Endothelial cell of umbilical vein (primary cell): ENCODE measurements around the gene GYPC. TPM values are rescaled to one million over a fixed set of nuclear protein-coding genes. Genes with fewer than 3 reads are reported as not detected.

Experiments
- BruUV-seq: library from RNA; stranded (reverse); fragments of 400-500 nt; replicated peaks from 2 replicates; lab custom pipeline; 2021; lab: Mats Ljungman, UMichigan
- CTCF ChIA-PET: fragments of 300-600, 350-600 bp; sonication (Branson Sonifier 250); formaldehyde crosslinking; loops from one replicate; lab custom pipeline; 2021; ENCODE audit warnings: antibody characterized with exemption, inconsistent platforms; lab: Charles Lee
- POLR2A ChIA-PET: fragments of 300-600, 350-600 bp; sonication (Branson Sonifier 250); formaldehyde crosslinking; loops from one replicate; lab custom pipeline; 2021; ENCODE audit warnings: antibody characterized with exemption, inconsistent platforms; lab: Charles Lee
- DNase-seq: peaks from one replicate; pipeline ENCODE4 v3.0.0-alpha.2; 2011; ENCODE audit warnings: low read depth, low spot score
- FAIRE-seq: peaks from 2 replicates; lab custom pipeline; 2011; peaks lifted over from hg19 to GRCh38; lab: Jason Lieb, UNC
- H2AFZ ChIP-seq: 2 replicates; pipeline ENCODE4 v1.6.0; 2012; ENCODE audit warnings: low read depth, low read length, control low read depth, inconsistent platforms
- H3K27ac ChIP-seq: 2 replicates; pipeline ENCODE4 v1.5.1; 2011; ENCODE audit warnings: low read depth, mild to moderate bottlenecking, control low read depth, low read length, moderate library complexity; ENCODE audit not compliant: insufficient read depth
- H3K27me3 ChIP-seq, 2 experiments: 2 replicates each; pipeline versions ENCODE4 v1.6.0 to v1.6.1; 2011; ENCODE audit warnings: low read length in 2 of 2, mixed read lengths in 1 of 2; ENCODE audit not compliant: control insufficient read depth in 2 of 2, insufficient read depth in 2 of 2
- H3K36me3 ChIP-seq, 2 experiments: 2 replicates in 1 of 2; 3 replicates in 1 of 2; pipeline ENCODE4 v1.5.1; 2011; ENCODE audit warnings: low read length in 2 of 2, mild to moderate bottlenecking in 1 of 2, moderate library complexity in 1 of 2; ENCODE audit not compliant: control insufficient read depth in 2 of 2, insufficient read depth in 2 of 2; ENCODE audit errors: extremely low read depth in 1 of 2
- H3K4me1 ChIP-seq: 3 replicates; pipeline ENCODE4 v1.5.1; 2011; ENCODE audit warnings: mild to moderate bottlenecking, low read length; ENCODE audit not compliant: control insufficient read depth, insufficient read depth; ENCODE audit errors: extremely low read depth
- H3K4me2 ChIP-seq: 2 replicates; pipeline ENCODE4 v1.6.1; 2011; ENCODE audit warnings: low read length, control low read depth, mixed read lengths; ENCODE audit not compliant: insufficient read depth
- H3K4me3 ChIP-seq, 3 experiments: fragments of 200-600 bp in 1 of 3; sonication (generic), shearing (Covaris generic) in 1 of 3; replicated peaks in 1 of 3; 2 replicates each; pipeline ENCODE4 v1.5.1; 2011 to 2016; ENCODE audit warnings: control low read depth in 3 of 3, low read length in 3 of 3, mild to moderate bottlenecking in 2 of 3, inconsistent platforms in 1 of 3, low read depth in 1 of 3, moderate library complexity in 1 of 3; ENCODE audit not compliant: insufficient read depth in 1 of 3
- H3K79me2 ChIP-seq: 2 replicates; pipeline ENCODE4 v1.6.0; 2012; ENCODE audit warnings: low read length, inconsistent platforms; ENCODE audit not compliant: control insufficient read depth, insufficient read depth
- H3K9ac ChIP-seq: replicated peaks from 2 replicates; pipeline ENCODE3; 2011; ENCODE audit warnings: low read length, control low read depth; ENCODE audit not compliant: insufficient read depth; ENCODE audit errors: extremely low read depth
- H3K9me1 ChIP-seq: replicated peaks from 3 replicates; pipeline ENCODE4 v1.6.0; 2011; ENCODE audit warnings: mild to moderate bottlenecking, low read length; ENCODE audit not compliant: control insufficient read depth, insufficient read depth; ENCODE audit errors: extremely low read depth
- H3K9me3 ChIP-seq: replicated peaks from 2 replicates; pipeline ENCODE4 v1.5.1; 2012; ENCODE audit warnings: low read length, inconsistent platforms; ENCODE audit not compliant: control insufficient read depth, insufficient read depth
- H4K20me1 ChIP-seq: replicated peaks from 2 replicates; pipeline ENCODE3; 2011; ENCODE audit warnings: mild to moderate bottlenecking, low read length; ENCODE audit not compliant: control insufficient read depth, insufficient read depth; ENCODE audit errors: extremely low read depth
- CTCF ChIP-seq, 2 donors: IDR thresholded peaks; 1 replicate in 1 of 2; 2 replicates in 1 of 2; pipeline ENCODE4 v1.5.1; 2011; ENCODE audit warnings: low read length in 2 of 2, mild to moderate bottlenecking in 2 of 2, moderate library complexity in 2 of 2, control low read depth in 1 of 2, inconsistent platforms in 1 of 2, low read depth in 1 of 2; ENCODE audit not compliant: insufficient read depth in 1 of 2; ENCODE audit errors: extremely low read depth in 1 of 2
- EZH2 ChIP-seq: IDR thresholded peaks from 2 replicates; pipeline ENCODE4 v1.6.1; 2012; ENCODE audit warnings: borderline replicate concordance, low read depth, mild to moderate bottlenecking, moderate library complexity, low read length, inconsistent platforms; ENCODE audit not compliant: severe bottlenecking
- FOS ChIP-seq: IDR thresholded peaks from 2 replicates; pipeline ENCODE4 v1.6.1; 2011; ENCODE audit warnings: mild to moderate bottlenecking, low read length, moderate library complexity, borderline replicate concordance; ENCODE audit not compliant: insufficient read depth
- GATA2 ChIP-seq: IDR thresholded peaks from 2 replicates; pipeline ENCODE4 v1.7.0; 2011; ENCODE audit warnings: low read depth, mild to moderate bottlenecking, moderate library complexity, mixed read lengths, low read length; ENCODE audit not compliant: insufficient read length, insufficient read depth
- JUN ChIP-seq: IDR thresholded peaks from 2 replicates; pipeline ENCODE4 v1.6.1; 2011; ENCODE audit warnings: borderline replicate concordance, low read depth; ENCODE audit not compliant: insufficient read length, insufficient read depth
- MAX ChIP-seq: IDR thresholded peaks from 2 replicates; pipeline ENCODE4 v1.6.1; 2011; ENCODE audit not compliant: insufficient read depth, insufficient read length
- MYC ChIP-seq: IDR thresholded peaks from one replicate; pipeline ENCODE4 v1.6.1; 2011; ENCODE audit warnings: mild to moderate bottlenecking, low read depth, low read length
- POLR2A ChIP-seq: IDR thresholded peaks from 2 replicates; pipeline ENCODE4 v1.6.1; 2012; ENCODE audit warnings: low read depth, mild to moderate bottlenecking, control low read depth, low read length
- POLR2AphosphoS5 ChIP-seq: IDR thresholded peaks from 2 replicates; pipeline ENCODE4 v1.6.1; 2012; ENCODE audit warnings: low read depth, mild to moderate bottlenecking, control low read depth, low read length, moderate library complexity; ENCODE audit not compliant: insufficient read depth
- dilution Hi-C: fragments of 300-500 bp; cut with MboI; formaldehyde crosslinking; loops from one replicate; pipeline ENCODE4 v1.15.0; 2019; ENCODE audit warnings: low sequenced_read_pairs; ENCODE audit not compliant: extremely low pct_ligation_motif_present
- intact Hi-C: fragments of 100-400 bp; cut with micrococcal nuclease; formaldehyde crosslinking; loops from one replicate; pipeline ENCODE4 v1.10.0; 2022
- polyA plus RNA-seq, 4 experiments: library from polyadenylated mRNA; depleted of rRNA in 3 of 4; stranded (reverse) in 3 of 4; unstranded in 1 of 4; fragments of >200 nt; gene quantifications; 2 replicates each; pipeline versions ENCODE4 v1.2.1 to v1.2.3, GENCODE V29; 2011 to 2012; ENCODE audit warnings: missing spikeins in 1 of 4
- total RNA-seq: library from RNA; stranded (reverse); gene quantifications from 2 replicates; pipeline ENCODE4 v1.2.3, GENCODE V29; 2021

The GYPC gene
- total and polyA plus RNA-seq, 2 donors (not counting 3 experiments of a cell fraction or from before 2014, with no cell fraction given), result 3.5 to 13.3 TPM

GRCh38 chr2:126715111-126715510 lies 59.2 kb downstream of the GYPC start:
- Histone ChIP-seq H4K20me1 (no peaks in the 10 kb centered on the region), H3K79me2 (no peaks in the 10 kb centered on the region), H3K27me3 (no peaks in the 10 kb centered on the region), H2AFZ (no peak overlapping the region), H3K4me3 (no peak overlapping the region), H3K9me1 (no peaks in the 10 kb centered on the region), H3K9ac (no peak overlapping the region), H3K4me1 (no peaks in the 10 kb centered on the region), H3K27ac (no peak overlapping the region), H3K9me3 (no peaks in the 10 kb centered on the region), H3K4me2 (no peak overlapping the region), H3K36me3 (no peaks in the 10 kb centered on the region)
- CTCF ChIA-PET, result no interaction called here
- intact Hi-C loops (no loop called here), dilution Hi-C loops (no loop called here)
- POLR2A ChIA-PET, result no interaction called here
- no TSS peak for BruUV-seq
- no peak for DNase-seq
- TF ChIP-seq MAX (no peak), MYC (no peak), CTCF (IDR thresholded peaks at IDR 0.05; ENCODE audit: extremely low read depth in 1 of 2, insufficient read depth in 1 of 2, low read depth in 1 of 2, low read length in 2 of 2) (no peak), POLR2AphosphoS5 (no peak), GATA2 (no peak), EZH2 (no peak), POLR2A (no peak), FOS (no peak), JUN (no peak)
- no peak for FAIRE-seq
